GM13977 (cell line): ENCODE measurements around the gene HSPA14.

Experiments
- DNase-seq: peaks from one replicate; pipeline ENCODE4 v3.0.0; 2012; ENCODE audit warnings: low spot score
- CTCF ChIP-seq: IDR thresholded peaks from 2 replicates; pipeline ENCODE4 v1.5.1; 2012; ENCODE audit warnings: mild to moderate bottlenecking, control low read depth; ENCODE audit not compliant: insufficient read depth; ENCODE audit errors: extremely low read depth, missing control alignments
- in situ Hi-C: fragments of 300-500 bp; cut with MboI; formaldehyde crosslinking; loops from one replicate; pipeline ENCODE4 v1.12.0; 2022; ENCODE audit warnings: low sequenced_read_pairs, low pct_unique_long_range_greater_than_20kb, mixed read lengths, inconsistent platforms; ENCODE audit not compliant: unreplicated experiment

HSPA14 gene

GRCh38 chr10:14837757-14838581, at the start of gene HSPA14, which contains the start of the genes CDNF and MSANTD7:
Gene HSPA14, plus strand, starts transcription at chr10:14838306. Its CDS starts 97 bp downstream, at chr10:14838403.
Gene CDNF, minus strand, starts transcription at chr10:14838037. Its CDS starts 91 bp downstream, at chr10:14837946.
Gene MSANTD7, plus strand, starts transcription at chr10:14838306. Its CDS starts 3,979 bp downstream, at chr10:14842285.
- peak; percentile 99 for DNase-seq
- no peak for TF ChIP-seq CTCF
- in situ Hi-C loops, result no loop called here

- no peak for DNase-seq
- in situ Hi-C loops, result no loop called here
- TF ChIP-seq CTCF, result no peak
Observed at GRCh38 chr10:14798636-14799035, 39.5 kb upstream of the HSPA14 start.

GRCh38 chr10:14800397-14800796, 37.7 kb upstream of the HSPA14 start:
- no peak for TF ChIP-seq CTCF
- in situ Hi-C loops, result no loop called here
- DNase-seq, result no peak

GRCh38 chr10:14801723-14802122, 36.4 kb upstream of the HSPA14 start:
- no peak for DNase-seq
- no peak for TF ChIP-seq CTCF
- in situ Hi-C loops, result no loop called here

- no peak for TF ChIP-seq CTCF
- in situ Hi-C loops, result no loop called here
- DNase-seq, result no peak
Observed at GRCh38 chr10:14803827-14804226, 34.3 kb upstream of the HSPA14 start.

GRCh38 chr10:14806318-14806717, 31.8 kb upstream of the HSPA14 start:
- no peak for TF ChIP-seq CTCF
- in situ Hi-C loops, result no loop called here

More at GRCh38 chr10:14806318-14806717, 31.8 kb upstream of the HSPA14 start:
- DNase-seq, result no peak
